NCI-H524 (cell line): Measurements from ENCODE around the gene CFAP43.
A peak's percentile ranks its signal among the peaks of the same experiment; 100 is the strongest.

Experiments
- DNase-seq, 2 experiments: peaks; one replicate each; lab custom pipeline; 2025; lab: John Stamatoyannopoulos, UW

Gene CFAP43

DNA sequence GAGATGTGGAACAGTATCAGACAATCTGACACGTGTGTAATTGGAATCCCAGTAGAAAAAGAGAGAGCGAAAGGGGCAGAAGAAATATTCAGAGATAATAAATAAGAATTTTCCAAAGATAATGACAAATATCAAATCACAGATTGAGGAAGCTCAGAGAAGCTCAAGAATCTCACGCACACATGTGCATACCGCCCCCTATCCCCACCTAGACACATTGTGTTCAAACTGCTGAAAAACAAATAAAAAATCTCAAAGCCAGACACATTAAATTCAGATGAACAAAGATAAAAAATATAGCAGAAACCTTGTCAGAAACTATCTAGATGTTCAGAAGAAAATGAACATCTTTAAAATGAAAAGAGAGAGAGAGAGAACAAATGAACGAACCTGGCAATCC, 92.9 kb downstream of the CFAP43 start:
- DNase-seq: peak in 1 of 2 experiments; percentile 0

DNA sequence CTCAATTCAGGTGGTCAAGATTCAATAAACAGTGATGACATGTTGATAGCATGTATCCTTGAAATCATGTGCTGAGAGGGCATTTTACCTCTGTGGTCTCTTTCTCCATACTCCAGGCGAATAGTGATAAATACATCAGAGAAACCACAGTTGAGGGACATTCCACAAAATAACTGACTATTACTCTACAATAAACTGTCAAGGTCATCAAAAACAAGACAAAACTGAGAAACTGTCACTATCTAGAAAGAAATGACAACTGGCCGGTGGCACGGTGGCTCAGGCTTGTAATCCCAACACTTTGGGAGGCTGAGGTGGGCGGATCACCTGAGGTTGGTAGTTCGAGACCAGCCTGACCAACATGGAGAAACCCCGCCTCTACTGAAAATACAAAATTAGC, 94.0 kb downstream of the CFAP43 start:
- no peak for DNase-seq

DNA sequence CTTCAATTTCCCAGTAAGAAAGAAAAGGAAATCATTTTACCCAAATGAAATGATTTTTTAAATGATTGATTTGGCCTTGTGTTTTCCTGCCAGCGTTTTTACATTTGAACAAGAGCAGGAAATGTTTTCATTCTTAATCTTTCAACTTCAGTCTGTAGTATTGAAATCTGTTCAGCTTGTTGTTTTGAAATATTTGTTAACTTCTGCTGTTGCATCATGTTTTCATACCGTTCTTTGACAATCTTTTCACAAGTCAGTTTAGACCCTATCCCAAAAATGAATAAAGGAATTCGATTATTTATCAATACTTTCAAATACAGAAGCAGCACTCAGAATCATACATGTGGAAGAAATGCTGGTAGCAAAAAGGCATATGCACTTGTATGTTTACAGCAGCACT, 102.1 kb downstream of the CFAP43 start:
- DNase-seq: no peak

DNA sequence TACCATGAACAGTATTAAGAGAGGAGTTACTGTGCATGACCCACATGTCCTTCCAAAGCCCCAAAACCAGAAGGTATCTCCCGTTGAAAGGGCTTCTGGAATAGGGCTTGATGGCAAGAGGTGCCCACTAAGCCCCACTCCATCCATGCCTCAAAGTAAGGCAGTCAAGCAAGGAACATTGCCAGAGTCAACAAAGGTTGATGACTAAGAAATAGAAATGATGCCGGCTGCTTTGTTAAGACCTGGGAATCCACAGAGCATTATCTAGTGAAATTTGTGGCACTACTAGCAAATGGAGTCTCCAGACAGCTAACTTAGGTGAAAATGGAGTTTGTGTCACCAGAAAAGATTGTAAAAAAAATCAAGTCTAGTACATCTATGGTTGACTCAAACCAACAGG, 104.0 kb downstream of the CFAP43 start:
- DNase-seq: no peak

DNA sequence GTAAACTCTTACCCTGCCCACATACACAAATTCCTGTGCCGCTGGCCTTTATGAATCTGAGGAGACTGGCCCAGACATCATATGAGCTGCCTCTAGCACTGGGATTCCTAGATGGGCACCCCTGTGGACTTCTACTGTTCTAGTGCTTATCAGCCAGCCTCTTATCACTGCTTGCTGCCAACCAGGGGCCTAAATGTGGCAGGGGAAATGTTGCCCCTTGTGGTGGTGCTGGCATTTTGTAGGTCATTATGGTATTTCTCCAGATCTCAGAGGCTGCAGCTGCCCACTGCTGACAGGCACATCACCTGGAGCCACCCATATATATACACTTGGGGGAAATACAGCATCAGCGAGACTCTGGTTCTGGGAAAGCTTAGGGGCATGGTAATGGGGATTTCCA, 104.8 kb downstream of the CFAP43 start:
- peak in 1 of 2 experiments; percentile 21 for DNase-seq

DNA sequence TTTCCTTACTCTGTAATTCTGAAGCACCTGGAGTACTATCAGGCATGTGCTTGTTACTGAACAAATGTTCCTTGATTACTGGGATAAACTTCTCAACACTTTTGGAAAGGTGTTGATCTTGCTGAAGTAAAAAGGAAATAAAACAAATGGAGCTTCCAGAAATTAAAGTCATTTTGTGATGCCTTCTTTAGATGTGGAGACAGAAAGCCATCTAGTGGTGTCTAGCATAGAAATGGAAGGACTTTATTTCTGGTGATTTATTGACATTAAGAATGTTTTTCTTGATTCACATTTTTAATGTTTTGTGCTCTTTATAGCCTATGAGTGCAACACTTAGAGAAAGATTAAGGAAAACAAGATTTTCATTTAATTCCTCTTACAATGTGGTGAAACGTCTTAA, 108.8 kb downstream of the CFAP43 start:
- DNase-seq: no peak

DNA sequence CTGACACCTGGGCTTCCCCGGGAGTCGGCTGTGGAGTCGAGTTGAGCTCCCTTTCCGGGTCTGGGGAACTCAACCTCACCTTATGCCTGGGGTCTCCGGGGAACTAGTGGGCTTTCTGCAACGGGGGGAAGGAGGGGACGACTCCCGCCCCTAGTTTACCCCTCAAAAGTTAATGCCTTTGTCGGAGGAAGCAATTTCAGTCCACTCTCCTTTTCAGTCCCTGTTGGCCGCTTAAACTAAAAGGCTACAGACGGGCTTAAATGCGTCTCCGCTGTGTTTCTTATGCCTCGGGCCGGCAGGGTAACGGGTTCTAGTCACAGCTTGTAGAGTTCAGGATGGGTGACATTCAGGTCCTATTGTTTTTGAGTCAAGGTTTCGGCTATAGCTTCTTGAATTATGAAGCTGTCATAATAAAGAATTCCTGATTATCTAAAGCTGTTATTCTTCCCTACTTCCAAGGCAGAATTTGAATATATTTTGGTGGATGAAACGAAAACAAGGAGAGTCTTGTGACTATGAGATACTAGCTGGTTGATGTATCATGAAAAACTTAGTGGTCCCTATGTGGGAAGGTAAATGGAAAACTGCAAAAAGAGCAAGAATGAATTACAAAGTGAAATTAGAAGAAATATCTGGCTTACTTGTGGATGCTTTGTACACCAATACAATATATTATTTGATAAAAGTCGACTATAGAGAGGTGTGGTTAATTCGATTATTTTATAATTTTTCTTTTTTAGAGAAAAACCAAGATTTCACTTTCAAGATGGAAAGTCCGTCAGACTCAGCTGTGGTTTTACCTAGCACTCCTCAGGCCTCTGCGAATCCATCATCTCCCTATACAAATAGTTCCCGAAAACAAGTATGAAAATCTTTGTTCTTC, 109.7 kb downstream of the CFAP43 start:
- DNase-seq: peak in 1 of 2 experiments; percentile 52

DNA sequence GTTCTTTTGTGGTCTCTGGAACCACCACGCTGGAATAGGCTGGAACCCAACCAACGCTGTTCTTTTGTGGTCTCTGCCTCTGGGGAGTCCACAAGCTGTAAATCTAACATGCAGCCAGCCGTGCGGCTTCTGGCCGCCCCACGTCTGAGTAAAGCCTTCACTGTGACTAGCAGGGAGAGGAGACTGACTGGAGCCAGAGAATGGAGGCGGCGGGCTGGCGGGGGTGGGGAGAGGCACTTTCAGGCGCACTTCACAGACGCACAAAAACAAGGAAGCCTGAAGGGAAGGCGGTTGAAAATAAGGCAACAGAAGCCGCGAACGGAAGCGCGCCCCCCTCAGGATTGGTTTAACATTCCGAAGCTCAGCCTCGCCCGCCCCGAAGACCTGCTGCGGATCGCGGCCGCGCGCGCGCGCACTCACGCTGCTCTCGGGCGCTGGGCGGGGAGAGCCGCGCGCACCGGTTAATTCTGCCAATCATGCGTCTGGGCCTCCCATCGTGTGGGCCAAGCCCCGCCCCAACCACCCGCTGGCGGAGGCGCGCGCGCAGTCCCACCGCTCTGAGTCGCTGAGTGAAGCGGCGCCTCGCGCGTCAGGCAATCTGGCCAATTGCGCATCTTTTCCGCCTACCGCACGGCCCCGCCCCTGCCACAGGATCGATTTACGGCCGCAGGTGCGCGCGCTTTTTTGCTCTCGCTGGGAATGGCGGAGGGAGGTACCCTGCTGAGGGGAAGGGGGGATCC, 110.5 kb downstream of the CFAP43 start, which contains the start of gene SFR1:
SFR1 (plus strand) TSS at position 687 of the 740 bp plus-strand sequence; CDS start at position 700, 13 bp downstream.
- peak; percentile 82 to 91 for DNase-seq

DNA sequence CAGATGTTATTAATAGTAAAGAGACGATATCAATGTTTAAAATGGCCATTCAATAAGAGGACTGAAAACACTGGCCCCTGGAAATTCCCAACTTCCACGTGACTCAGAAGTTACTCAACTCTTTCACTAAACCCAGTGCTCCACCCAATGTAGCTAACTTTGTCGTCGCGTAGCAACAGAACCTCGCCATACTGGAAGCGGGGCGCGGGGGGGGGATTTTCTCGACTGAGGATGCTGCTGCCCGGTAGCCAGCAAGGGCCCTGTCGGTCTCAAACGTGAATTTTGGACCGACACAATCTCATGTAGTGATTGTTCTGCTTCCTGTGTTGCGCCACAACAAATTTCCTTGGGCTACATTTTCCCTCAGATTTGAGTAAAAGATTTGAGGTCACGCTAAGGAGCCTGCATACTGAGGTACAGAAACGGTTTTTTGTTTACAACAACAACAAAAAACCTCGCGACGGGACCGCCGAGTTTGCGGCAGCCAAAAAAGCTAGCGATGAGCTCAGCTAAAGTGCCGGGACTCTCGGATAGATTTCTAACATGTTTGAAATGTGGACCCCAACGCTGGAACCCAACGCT, 111.2 kb downstream of the CFAP43 start:
- peak in 1 of 2 experiments; percentile 39 for DNase-seq

DNA sequence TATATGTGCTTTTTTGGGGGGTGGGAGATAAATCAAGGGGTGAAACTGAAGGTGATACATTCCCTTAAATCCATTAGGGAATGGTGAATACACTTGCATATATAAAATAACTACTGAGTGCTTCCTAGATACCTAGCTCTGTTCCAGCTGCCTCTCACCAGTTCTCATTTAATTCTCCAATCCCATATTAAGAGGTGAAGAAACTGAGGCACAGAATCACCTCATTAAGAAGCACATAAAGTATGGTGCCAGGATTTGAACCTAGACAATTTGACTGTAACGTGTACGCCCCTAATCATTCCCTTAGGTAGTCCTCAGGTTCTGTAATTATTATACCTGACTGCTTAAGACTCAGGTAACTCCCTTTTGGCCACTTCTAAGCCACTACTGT, 111.7 kb downstream of the CFAP43 start:
- no peak for DNase-seq

DNA sequence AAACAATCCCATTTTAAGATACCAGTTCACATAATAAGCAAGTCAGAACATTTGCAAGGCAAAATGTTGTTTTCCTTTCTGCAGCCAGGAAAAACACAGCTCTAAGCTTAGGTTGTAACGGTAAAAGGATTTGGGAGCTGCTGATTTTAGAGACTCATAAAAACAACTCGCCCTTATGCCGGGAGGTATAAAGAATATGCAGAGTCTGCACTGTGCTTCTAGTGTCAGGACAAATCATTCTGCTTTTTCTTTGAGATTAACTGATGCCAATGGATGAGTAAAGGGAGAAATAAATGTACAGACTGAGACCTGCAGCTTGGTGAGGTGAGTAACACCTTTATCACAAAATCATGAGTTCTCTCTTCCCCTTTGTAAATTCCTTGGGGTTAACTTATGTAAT, 112.2 kb downstream of the CFAP43 start:
- no peak for DNase-seq

DNA sequence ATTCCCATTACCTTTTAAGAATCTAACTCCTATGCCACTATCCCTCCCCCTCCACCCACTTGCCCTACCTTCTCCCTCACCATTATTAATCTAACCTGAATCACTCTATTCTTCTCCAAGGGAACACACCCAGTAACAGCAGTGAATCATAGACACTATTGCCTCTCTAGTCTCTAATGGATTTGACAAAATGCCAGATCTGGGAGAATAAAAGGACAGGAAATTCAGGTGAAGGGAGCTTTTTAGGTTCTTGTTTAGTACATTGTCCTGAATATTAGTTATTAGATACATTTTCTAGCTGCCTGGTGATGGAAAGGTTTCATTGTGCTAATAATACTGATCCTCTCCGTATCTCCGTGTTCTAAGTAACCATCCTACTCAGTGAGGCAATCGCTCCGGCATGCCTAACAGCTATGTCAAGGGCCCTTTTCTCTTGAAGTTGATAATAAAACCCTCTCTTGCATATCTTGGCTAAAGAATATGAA, 114.3 kb downstream of the CFAP43 start:
- DNase-seq: no peak

DNA sequence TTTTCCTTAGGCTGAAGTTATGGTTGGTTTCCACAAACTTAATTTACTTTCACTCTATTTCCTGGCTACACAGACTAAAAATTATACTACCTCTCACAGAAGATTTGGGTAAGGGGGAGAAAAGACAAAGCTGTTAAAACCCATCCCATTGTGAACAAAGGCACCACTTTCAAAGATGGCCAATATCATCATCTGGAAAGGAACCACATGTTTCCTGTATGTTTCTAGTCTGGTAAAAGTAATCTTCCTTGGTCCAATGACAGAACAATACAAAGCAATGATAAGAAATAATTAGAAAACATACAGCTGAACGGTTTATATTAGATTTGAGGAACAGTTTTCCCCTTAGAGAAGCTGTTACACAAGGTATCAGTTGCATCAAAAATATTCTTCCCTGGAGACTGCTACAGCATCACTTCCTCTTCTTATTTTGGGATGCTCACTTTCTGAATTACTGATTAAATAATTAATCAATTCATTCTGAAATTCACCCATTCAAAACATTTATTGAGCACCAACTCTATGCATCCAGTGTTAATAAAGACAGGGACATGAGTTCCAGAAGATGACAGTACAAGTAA, 118.7 kb downstream of the CFAP43 start:
- DNase-seq: no peak

DNA sequence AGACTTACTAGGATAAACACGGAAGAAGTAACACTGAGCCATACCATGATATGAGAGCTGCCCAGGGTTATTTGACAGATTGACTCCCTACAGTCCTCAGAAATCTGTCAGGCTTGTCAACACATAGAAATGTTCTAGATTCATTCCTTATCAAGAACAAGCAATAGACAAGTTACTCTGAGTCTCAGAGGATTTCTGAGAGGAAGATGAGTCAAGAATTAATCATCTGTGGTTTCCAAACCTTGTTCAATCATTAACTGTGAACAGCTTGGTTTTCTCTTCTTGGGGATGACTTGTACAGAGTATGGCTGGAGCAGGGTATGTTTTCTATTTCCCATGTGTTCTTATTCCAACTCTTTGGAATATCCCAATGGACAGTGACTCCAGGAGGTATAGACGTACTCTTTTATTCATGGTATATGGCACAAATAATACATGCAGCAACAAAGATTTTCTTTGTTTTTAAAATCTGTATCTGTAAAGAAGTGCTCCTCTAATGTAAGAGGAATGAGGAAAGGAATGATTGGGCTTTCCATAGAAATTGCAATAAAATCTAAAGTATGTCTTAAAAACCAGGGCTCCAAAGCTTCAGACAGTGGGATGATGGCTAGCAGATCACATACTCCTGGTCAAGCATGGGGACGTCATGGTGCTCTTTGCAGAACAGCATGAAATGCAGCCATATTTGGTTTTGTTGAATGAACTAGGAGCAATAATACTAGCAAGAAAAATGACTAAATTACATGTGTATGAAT, 122.1 kb downstream of the CFAP43 start:
- no peak for DNase-seq

DNA sequence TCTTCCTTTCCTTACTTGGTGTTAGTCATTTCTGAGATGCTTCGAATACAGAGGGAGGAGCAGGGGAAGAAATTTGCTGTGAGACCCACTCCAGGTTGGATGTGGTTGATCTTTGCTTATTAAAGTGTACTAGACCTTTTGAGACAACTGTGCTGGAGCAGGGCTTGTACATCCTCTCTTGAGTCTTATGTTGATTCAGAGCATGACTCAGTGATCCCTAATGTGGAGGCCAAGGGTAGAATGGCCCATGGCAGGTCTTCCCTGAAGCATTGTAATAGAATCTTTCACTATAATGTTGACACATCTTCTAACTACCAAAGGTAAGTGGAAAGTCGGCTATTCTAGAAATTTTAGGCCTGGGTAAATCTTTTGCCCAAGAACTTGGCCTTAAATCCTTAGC, 127.2 kb downstream of the CFAP43 start:
- DNase-seq: no peak

DNA sequence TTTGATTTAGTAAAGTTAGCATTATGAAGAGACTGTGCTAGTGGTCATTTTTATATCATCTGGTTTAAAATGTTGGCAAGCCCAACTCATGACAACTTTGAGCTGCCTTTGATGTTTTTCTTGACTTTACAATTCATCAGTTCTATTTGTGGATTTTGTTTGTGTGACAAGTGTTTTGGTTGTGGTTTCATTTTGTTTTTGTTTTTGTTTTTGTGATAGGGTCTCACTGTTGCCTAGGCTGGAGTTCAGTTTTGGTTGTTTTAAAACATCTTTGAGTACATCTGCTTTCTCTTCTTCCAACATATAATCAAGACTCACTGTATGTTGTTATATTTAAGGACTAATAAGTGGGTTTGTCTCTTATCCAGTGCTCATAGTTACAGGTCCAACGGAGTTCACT, 127.7 kb downstream of the CFAP43 start:
- no peak for DNase-seq

DNA sequence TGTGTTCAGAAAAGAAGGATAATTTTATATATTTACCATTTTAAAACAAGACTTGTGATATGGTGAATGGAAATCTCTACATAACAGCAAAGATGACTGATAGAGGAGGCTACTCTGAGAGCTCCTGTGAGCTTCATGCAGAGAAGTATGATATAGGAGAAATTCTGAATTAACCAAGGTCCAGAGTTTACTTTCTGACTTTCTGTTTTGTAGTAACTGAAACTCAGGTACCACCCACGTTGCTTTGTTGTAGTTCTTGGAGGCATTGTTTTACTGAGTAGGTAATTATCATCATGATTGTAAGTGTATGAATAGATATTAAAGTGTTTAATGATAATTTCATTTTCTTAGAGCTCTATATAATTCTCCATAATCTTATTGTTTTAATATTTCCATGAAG, 128.2 kb downstream of the CFAP43 start:
- DNase-seq: no peak

DNA sequence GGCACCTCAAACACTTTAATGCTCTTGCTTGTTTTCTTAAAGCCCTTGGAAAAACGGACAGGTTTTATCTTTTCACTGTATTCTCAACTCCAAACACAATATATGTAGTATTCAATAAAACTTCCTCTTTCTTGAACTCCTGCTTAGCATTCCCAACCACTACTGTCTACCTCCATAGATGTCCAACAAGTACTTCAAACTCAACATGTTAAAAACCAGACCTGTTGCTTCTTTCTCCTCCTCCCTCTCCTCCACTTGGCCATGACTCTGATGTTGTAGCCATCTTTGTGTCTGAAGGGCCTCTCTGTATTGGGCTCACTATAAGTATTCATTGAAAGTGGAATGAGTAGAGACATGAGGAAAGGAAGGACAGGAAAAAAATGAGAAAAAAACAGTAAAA, 130.3 kb downstream of the CFAP43 start:
- DNase-seq: no peak

DNA sequence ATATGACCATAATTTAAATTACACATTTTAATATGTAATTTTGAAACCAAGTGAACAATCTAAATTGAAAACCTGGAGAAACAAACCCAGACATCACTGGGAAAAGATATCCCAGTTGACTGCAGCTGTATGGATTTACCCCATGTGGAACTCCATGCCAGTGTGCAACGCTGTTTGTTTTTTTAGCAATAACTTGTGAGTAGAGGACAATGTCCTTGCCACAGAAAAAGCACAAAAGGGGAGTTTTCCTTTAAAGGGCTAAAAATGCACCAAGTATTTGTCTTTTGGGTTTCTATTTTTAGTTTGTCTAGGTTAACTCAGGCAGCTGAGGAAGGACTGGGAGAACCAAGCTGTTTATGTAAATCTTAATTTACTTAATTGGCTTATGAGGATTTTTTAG, 131.4 kb downstream of the CFAP43 start:
- no peak for DNase-seq

DNA sequence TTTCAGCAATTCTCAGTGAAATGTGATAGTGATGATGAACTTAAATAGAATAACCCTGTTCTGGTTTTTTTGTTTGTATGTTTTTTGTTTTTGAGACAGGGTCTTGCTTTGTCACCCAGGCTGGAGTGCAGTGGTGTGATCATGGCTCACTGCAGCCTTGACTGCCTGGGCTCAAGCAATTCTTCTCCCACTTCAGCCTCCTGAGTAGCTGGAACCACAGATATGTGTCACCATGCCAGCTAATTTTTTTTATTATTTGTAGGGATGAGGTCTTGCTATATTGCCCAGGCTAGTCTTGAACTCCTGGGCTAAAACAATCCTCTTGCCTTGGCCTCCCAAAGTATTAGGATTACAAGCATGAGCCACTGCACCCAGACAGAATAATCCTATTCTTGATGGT, 132.2 kb downstream of the CFAP43 start:
- no peak for DNase-seq

DNA sequence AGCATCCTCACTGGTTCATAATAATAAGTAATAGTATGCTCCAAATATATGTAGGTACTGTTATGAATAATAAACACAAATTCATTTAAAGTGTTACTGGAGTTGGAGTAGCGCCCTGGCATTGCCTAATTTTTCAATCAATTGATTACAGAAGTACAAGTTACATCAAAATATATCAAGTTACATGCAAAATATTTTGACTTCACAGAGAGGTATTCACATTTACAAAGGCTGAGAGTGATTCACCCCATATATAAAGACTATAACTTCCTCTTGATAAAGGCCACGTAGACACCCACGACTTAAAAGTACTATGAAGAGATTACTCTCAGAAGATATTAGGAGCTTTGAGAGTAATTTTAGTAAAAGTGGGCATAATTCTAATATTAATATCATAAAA, 132.9 kb downstream of the CFAP43 start:
- DNase-seq: no peak
